OCI-LY7 (cell line): Measurements from ENCODE around the gene CCNE1.

Experiments
- CTCF ChIP-seq: fragments of 200-600 bp; sonication (generic); conservative IDR thresholded peaks from 2 replicates; pipeline ENCODE4 v1.5.1; 2014; ENCODE audit warnings: mild to moderate bottlenecking, antibody characterized with exemption, low read length, moderate library complexity, mixed read lengths
- EZH2phosphoT487 ChIP-seq: fragments of 200-600 bp; sonication (generic); IDR thresholded peaks from 2 replicates; pipeline ENCODE4 v1.6.1; 2018; ENCODE audit warnings: low read depth, borderline replicate concordance, mild to moderate bottlenecking, mixed run types, antibody characterized with exemption, low read length, moderate library complexity, mixed read lengths

- TF ChIP-seq CTCF = no peak
- no peak for TF ChIP-seq EZH2phosphoT487
These were observed 37.7 kb upstream of the CCNE1 start for GRCh38 chr19:29774126-29774525.
